Activated CD4-positive, CD25-positive, alpha-beta regulatory T cell (primary cell): ENCODE results near the gene ENO4.

ENCODE experiments used
- DNase-seq, 4 experiments: peaks; one replicate each; lab custom pipeline; 2025; lab: John Stamatoyannopoulos, UW

ENO4 gene

DNA sequence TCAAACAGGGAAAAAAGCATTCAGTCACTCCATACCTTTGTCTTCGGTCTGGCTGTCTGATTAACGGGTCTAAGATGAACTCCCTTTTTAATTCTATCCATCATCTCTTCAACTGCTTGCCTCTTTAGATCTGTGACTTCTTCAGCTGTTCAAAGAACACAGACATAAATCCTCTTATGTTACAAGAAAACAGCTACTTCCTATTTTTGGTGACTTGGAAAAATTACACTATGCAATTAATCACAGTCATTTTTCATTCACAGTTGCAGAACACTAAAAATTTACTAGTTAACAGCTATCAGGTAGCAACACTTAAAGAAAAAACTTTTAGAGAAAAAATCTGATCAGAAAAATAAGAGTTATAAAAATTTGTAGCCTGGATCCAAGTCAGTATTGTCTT lies 66.0 kb downstream of the ENO4 start:
- DNase-seq = no peak

DNA sequence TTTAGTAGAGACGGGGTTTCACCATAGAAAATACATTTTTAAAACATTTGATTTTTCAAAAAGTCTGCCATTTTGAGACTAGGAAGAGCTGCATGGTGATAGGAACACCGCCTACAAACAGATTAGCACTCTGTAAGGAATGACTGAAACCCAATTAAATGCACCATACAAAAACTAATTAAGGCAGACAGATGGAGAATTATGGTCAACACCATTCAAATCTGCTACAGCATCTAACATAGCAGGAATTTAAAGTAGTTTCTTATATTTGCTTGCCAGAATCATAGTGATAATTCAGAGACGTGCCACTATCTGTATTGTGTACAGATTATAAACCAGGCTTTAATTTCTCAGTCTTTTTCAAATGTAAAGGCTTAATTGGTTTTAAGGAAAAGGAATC lies 68.2 kb downstream of the ENO4 start:
- no peak for DNase-seq

DNA sequence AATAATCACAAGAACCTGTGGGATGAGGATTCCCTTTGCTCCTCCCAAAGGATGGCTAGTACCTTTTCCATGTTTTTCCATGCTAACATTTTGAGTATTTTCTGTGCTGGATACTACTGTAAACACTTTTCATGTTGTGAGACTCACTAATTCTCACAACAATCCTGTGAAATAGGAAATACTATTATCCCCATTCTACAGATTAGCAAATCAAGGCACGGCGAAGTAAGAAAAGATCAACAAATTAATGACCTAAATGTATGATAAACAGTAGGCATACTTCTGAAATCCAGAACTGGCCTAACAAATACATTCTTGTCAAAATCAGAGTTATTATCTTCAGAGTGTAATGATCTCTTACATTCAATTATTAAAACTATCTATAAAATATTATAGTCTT lies 69.3 kb downstream of the ENO4 start:
- DNase-seq = no peak

DNA sequence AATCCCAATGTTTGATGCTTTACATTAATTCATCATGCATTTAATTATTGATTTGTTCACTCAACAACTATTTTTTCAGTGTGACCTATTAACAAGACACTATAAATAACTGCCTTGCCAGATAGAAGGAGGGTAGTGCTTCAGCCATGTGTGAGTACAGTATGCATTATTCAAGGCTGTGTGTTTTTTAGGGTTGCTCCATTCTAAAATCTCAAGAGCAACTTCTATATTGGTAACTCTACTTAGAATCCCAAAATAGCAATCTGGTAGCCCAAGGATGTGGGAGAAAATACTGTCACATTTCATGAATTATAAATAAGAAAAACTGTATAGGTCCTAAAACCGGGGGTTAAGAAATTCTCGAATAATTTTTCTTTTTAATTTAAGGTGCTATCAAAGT lies 69.9 kb downstream of the ENO4 start:
- no peak for DNase-seq

DNA sequence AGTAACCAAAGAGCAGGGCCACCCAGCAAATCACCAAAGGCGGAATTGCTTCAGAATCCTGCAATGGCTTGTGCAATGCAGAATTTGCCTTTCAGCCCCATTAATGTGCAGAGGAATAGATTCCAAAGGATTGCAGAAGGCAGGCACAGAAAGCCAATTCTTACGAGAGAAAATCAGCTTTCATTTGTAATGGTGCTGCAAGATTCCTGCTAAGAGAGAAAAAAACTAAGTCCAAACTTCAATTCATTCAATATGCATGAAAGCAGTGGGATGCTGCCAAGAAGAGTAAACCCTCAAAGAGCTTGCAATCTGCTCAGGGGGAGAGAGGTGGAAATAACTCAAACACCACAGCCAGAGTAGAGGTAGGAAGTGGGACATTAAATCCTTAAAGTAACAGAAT lies 70.4 kb downstream of the ENO4 start:
- DNase-seq = no peak

DNA sequence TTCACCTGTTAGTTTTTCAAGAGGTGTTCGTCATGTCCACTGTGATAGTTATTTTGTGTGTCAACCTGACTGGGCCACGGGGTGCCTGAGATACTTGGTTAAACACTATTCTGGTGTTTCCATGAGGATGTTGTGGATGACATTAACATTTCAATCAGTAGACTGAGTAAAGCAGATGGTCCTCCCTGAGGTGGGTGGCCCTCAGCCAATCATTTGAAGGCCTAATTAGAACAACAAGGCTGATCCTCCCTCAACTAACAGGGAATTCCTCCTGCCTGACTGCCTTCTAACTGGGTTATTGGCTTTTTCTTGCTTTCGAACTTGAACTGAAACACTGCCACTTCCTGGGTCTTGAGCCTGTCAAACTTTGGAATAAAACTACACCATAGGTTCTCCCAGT lies 75.8 kb downstream of the ENO4 start:
- DNase-seq = no peak

DNA sequence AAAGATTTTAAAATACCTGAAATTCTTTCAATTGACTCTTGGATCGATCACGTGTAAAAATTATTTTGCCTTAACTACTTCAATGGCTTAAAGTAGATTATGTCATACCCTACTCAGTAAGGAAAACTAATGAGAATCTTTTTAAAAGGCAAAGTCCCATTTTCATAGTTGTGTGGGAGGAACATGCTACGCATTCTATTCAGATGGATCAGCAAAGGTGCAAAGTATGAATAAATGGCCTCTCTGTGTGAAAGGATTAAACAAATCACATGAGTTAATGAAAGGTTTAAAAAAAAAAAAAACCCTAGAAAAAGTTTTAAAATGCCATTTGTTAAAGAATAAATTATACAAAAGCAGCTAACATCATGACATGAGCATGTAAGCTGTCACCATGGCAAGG lies 77.1 kb downstream of the ENO4 start:
- DNase-seq = no peak

DNA sequence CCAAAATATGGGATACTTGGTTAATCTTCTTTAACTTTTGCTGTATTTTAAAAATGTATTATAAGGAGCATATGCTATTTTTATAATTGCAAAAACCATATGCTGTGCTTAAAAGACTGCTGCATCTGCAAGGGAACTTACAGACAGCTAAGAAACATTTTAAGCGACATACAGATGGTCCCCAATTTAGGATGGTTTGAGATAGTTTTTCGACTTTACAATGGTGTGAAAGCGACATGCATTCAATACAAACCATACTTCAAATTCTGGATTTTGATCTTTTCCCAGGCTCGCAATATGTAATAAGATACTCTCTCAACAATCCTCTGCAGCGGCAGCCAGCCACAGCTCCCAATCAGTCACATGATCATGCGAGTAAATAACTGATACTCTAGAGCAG lies 82.5 kb downstream of the ENO4 start:
- no peak for DNase-seq
